Measurements from ENCODE around the gene PTPRD. TPM values are rescaled to one million over a fixed set of nuclear protein-coding genes. Genes with fewer than 3 reads are reported as not detected.

Gene PTPRD
- total RNA-seq, 1 donor from 2014 or later, result 6.9 TPM

- H3K27ac ChIP-seq, result no peak overlapping the region
- H3K9me3 ChIP-seq, result no peaks in the 10 kb centered on the region
- no peak for TF ChIP-seq CTCF (IDR thresholded peaks at IDR 0.05)
- no peak overlapping the region for H3K4me3 ChIP-seq
- H3K27me3 ChIP-seq, result no peaks in the 10 kb centered on the region
- intact Hi-C loops (cut with DNase I), result no loop called here
- no peaks in the 10 kb centered on the region for H3K36me3 ChIP-seq
- no peak for DNase-seq (ENCODE audit: low spot score in 2 of 2)
- H3K4me1 ChIP-seq, result no peaks in the 10 kb centered on the region
Observed at GRCh38 chr9:8640761-8641160, 1972.0 kb downstream of the PTPRD start.

- DNase-seq (ENCODE audit: low spot score in 2 of 2), result no peak
- Histone ChIP-seq H3K4me1 (no peaks in the 10 kb centered on the region), H3K27me3 (no peaks in the 10 kb centered on the region), H3K36me3 (no peaks in the 10 kb centered on the region), H3K4me3 (no peak overlapping the region), H3K27ac (no peak overlapping the region), H3K9me3 (no peaks in the 10 kb centered on the region)
- intact Hi-C loops (cut with DNase I), result no loop called here
- no peak for TF ChIP-seq CTCF (IDR thresholded peaks at IDR 0.05)
Observed at GRCh38 chr9:8637626-8638025, 1975.2 kb downstream of the PTPRD start.

GRCh38 chr9:8633784-8634183 is 1979.0 kb downstream of the PTPRD start:
- H3K4me1 ChIP-seq, result peaks cover 0 to 4% of the 10 kb centered on the region in 2 donors
- no peak overlapping the region for H3K4me3 ChIP-seq
- no peak for TF ChIP-seq CTCF (IDR thresholded peaks at IDR 0.05)
- H3K9me3 ChIP-seq, result no peaks in the 10 kb centered on the region
- no peak overlapping the region for H3K27ac ChIP-seq
- no peaks in the 10 kb centered on the region for H3K27me3 ChIP-seq
- DNase-seq (ENCODE audit: low spot score in 2 of 2), result no peak
- no peaks in the 10 kb centered on the region for H3K36me3 ChIP-seq
- intact Hi-C loops (cut with DNase I), result no loop called here

- H3K9me3 ChIP-seq, result no peaks in the 10 kb centered on the region
- peaks cover 0 to 4% of the 10 kb centered on the region in 2 donors for H3K4me1 ChIP-seq
- no peaks in the 10 kb centered on the region for H3K27me3 ChIP-seq
- H3K36me3 ChIP-seq, result no peaks in the 10 kb centered on the region
- TF ChIP-seq CTCF (IDR thresholded peaks at IDR 0.05), result no peak
- H3K4me3 ChIP-seq, result no peak overlapping the region
- no peak for DNase-seq (ENCODE audit: low spot score in 2 of 2)
- H3K27ac ChIP-seq, result no peak overlapping the region
- intact Hi-C loops (cut with DNase I), result no loop called here
Observed at GRCh38 chr9:8632493-8632892, 1980.3 kb downstream of the PTPRD start.

GRCh38 chr9:8628791-8629190 is 1984.0 kb downstream of the PTPRD start:
- Histone ChIP-seq H3K4me1 (peaks cover 0 to 5% of the 10 kb centered on the region in 2 donors), H3K27ac (peak overlapping the region; percentile 16 to 50), H3K9me3 (no peaks in the 10 kb centered on the region), H3K4me3 (no peak overlapping the region), H3K27me3 (no peaks in the 10 kb centered on the region), H3K36me3 (no peaks in the 10 kb centered on the region)
- no peak for TF ChIP-seq CTCF (IDR thresholded peaks at IDR 0.05)
- intact Hi-C loops (cut with DNase I), result no loop called here
- DNase-seq (ENCODE audit: low spot score in 2 of 2), result no peak
